GM19452 (cell line): ENCODE results near the gene LRP2.
"Not testable (repeated sequence)": the region's sequence is repeated elsewhere in the genome, so short reads cannot be mapped to it uniquely, and the experiment has no call there.

Source experiments
- ATAC-seq: cut with Tn5 transposase; IDR thresholded peaks from one replicate; pipeline ENCODE4 v1.9.1; 2021; ENCODE audit not compliant: unreplicated experiment

Gene LRP2

GRCh38 chr2:169301596-169302335 is 60.6 kb downstream of the LRP2 start:
- no peak for ATAC-seq

GRCh38 chr2:169300636-169301530 is 61.5 kb downstream of the LRP2 start:
- no peak for ATAC-seq

GRCh38 chr2:169298007-169298406 is 64.3 kb downstream of the LRP2 start:
- ATAC-seq, result no peak

GRCh38 chr2:169294001-169294675 is 68.2 kb downstream of the LRP2 start:
- no peak for ATAC-seq

GRCh38 chr2:169291517-169291916 is 70.8 kb downstream of the LRP2 start:
- ATAC-seq, result no peak

- ATAC-seq, result no peak
These were observed 71.9 kb downstream of the LRP2 start for GRCh38 chr2:169290433-169290832.

- ATAC-seq, result no peak
These were observed 74.7 kb downstream of the LRP2 start for GRCh38 chr2:169287666-169288065.

GRCh38 chr2:169286624-169287231 is 75.6 kb downstream of the LRP2 start:
- no peak for ATAC-seq

- no peak for ATAC-seq
These were observed 76.7 kb downstream of the LRP2 start for GRCh38 chr2:169285531-169286235.

GRCh38 chr2:169280502-169280901 is 81.8 kb downstream of the LRP2 start:
- ATAC-seq, result no peak

GRCh38 chr2:169275696-169276444 is 86.5 kb downstream of the LRP2 start:
- no peak for ATAC-seq

- ATAC-seq, result no peak
These were observed 90.3 kb downstream of the LRP2 start for GRCh38 chr2:169272010-169272409.

GRCh38 chr2:169270574-169270973 is 91.8 kb downstream of the LRP2 start:
- not testable (repeated sequence) for ATAC-seq

GRCh38 chr2:169265591-169265990 is 96.7 kb downstream of the LRP2 start:
- no peak for ATAC-seq

GRCh38 chr2:169260846-169261642 is 101.3 kb downstream of the LRP2 start:
- ATAC-seq, result no peak

GRCh38 chr2:169260246-169260645 is 102.1 kb downstream of the LRP2 start:
- no peak for ATAC-seq

GRCh38 chr2:169259402-169259801 is 102.9 kb downstream of the LRP2 start:
- ATAC-seq, result no peak

- ATAC-seq, result no peak
These were observed 104.2 kb downstream of the LRP2 start for GRCh38 chr2:169258045-169258601.

GRCh38 chr2:169254774-169255173 is 107.6 kb downstream of the LRP2 start:
- no peak for ATAC-seq
